HG03139 (cell line): ENCODE data around the gene INSC.
A peak's percentile ranks its signal among the peaks of the same experiment; 100 is the strongest.

Experiments used
- ATAC-seq: cut with Tn5 transposase; IDR thresholded peaks from one replicate; pipeline ENCODE4 v1.9.1; 2021; ENCODE audit not compliant: unreplicated experiment

INSC gene

DNA sequence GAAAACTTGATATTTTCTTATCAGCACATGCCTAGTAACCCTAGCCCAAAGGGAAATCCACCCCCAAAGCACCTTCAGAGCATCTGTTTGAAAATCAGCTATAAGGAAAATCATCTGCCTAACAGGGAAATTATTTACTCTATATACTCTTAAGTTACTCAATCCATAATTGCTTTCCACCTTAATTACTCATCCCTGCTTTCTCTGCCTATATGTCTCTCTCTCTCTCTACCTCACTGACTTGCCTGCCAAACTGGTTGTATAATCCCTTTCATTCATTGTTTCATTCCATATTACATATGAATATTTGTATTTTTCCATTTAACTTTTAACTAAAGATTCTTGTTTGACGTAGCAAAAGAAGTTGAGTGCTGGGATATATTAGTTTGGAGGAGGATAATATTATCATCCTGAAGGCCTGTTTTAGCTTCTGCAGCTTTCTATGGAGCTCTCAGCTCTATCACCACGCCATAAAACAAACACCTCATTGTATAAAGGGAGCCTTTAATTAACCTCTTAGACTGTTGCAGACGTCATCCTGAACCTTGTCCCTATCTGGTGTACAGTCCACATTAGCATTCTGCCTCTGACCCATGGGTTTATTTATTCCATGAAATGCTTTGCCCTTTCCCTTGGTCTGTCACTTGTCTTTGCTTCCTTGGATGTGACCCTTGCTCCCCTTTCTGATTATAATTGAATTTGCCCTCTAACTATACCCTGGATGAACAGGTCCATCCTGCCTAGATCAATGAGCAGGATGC lies 98.9 kb downstream of the INSC start:
- no peak for ATAC-seq

GRCh38 chr11:15215005-15215404 lies 100.3 kb downstream of the INSC start:
- ATAC-seq: no peak

GRCh38 chr11:15216678-15217077 lies 102.0 kb downstream of the INSC start:
- ATAC-seq: peak; percentile 60

DNA sequence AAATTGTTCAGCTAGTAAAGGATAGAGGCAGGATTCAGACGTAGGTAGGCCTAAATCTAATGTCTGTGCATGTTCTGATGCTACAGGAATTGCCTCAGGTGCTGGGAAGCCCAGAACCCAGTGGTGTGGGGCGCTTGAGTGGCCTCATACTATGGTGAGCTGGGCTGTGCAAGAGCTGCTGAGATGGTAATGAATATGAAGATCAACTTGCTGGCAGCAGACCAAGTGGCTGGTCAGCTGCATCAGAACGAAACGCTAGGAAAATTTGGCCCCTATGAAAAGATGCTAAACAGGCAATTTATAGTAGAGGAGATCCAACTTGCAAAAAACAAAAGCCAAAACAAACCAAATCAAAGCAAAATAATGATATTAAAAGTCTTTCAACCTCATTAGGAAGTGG lies 102.7 kb downstream of the INSC start:
- ATAC-seq: no peak

DNA sequence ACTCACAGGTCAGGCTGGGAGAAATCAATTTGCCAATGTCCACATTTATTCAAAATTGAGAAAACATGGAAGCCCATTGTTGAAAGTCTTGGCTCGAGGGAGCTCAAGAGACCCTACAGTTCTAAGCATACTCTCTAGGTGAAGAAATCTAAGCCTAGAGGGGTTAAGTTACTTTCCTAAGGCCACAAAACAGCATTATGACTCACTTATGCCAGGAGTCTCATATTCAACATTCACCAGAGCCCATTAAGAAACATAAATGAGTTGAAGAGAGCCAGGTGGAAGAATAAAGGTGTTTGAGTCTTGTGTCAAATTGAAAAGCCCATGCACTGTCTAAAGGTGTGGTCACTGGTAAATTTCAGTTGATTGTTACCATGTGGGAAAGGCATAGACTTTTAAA lies 108.1 kb downstream of the INSC start:
- ATAC-seq: no peak

DNA sequence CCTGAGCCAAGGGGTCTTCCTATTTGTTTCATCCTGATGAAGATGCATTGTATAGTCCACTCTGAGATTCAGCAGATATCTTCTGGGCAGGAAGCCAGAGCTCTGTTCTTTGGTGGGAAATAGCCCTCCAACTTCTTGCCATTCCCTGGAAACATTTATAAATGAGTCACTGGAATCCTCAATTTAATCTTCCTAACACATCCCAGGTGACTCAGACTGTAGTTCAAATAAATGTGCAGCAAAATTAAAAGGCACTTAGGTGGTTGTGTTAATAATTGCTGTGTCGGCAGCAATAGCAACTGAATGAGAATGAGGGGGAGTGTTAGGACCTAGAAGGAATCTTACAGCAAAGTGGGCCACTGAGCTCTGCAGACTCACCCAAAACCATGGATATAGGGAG lies 108.6 kb downstream of the INSC start:
- no peak for ATAC-seq

DNA sequence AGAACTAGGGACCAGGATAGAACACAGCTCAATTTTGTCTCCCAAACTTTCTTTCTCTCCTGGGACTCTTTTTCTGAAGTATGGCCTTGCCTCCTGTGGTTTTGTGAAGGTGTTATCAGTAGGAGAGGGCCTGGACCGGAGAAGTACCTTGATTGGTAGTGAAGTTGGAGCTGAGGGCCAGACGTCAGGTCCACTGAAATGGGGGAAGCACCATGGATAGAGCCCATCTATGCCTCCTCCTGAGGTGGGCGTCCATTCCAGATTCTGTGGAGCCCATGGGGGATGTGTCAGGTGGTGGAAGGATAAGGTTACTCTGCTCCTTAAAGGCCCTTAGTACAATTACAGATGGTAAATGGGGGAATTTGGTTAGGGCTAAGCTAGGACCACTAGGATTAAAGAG lies 109.7 kb downstream of the INSC start:
- no peak for ATAC-seq

- no peak for ATAC-seq
Observed at GRCh38 chr11:15227011-15227410, 112.3 kb downstream of the INSC start.

- no peak for ATAC-seq
Observed at GRCh38 chr11:15228331-15228849, 113.7 kb downstream of the INSC start.

DNA sequence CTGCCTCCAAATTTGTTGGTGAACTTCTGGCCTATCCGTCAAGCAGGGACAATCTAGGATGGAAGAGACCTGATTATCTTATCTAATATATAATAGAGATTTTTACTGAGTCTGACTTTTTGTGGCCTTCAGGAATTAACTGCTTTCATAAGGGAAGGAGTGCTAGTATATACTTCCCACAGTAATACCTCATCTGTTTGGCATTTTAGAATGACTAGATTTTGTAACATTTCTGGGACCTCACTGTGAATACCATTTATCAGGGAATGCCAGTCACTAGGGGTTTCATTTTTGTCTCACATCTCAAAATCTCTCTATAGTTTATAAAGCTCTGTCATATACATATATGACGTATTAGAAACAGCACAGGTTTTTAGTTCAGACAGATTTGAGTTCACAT lies 114.3 kb downstream of the INSC start:
- no peak for ATAC-seq

- ATAC-seq: no peak
Observed at GRCh38 chr11:15232496-15232895, 117.8 kb downstream of the INSC start.

GRCh38 chr11:15233371-15234165 lies 118.8 kb downstream of the INSC start:
- no peak for ATAC-seq

DNA sequence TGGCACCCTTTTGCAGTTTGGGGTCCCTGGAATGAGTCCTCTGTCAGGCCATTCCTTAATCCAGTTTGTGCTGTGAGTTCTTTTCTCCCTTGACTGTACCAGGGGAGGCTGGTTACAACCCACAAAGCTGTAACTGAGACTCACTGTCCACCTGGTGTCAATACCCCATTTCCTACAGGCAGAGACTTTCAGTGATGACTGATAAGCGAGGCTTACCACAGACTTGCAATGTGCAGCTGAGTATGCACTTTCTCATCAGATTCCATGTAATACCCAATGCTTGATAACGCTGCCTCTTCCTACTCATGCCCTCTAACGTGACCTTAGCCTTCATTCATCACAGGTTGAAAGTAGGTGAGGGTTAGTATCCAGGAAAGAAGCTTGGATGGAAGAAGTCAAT lies 120.1 kb downstream of the INSC start:
- no peak for ATAC-seq

DNA sequence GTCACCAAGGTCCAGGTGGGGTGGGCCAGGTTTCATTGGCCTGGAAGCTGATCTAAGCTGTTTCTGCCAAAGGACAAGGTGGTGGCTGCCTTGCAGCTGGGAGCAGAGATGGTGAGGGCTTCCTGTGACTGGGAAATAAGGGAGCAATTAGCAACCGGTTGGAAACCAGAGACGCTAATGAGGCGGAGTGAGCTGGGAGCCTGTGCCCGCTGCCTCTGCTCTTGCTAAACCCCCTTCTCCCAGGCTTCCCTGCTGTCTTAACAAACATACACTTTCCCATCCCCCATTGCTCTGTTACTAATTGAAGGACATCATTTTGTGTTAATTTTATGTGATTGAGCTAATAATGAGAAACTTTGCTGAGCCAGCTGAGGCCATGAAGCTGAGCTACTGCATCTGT lies 121.8 kb downstream of the INSC start:
- ATAC-seq: no peak

DNA sequence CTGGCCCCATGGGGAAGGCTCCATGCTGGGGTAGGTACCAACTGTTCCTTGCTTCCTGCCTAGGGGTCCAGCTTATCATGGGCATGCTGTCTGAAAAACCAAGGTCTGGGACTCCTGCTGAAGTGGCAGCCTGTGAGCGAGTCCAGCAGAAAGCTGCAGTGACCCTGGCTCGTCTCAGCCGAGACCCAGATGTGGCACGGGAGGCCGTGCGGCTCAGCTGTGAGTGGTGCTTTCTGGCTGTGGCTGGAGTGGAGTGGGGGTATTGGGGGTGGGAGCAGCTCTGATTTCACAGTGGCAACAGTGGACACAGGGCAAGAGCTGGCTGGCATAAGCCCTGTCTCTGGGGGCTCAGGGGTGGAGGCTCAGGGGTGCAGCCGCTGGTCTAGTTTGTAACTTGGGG lies 124.1 kb downstream of the INSC start:
- ATAC-seq: no peak

GRCh38 chr11:15248749-15249148 lies 134.0 kb downstream of the INSC start:
- ATAC-seq: no peak

DNA sequence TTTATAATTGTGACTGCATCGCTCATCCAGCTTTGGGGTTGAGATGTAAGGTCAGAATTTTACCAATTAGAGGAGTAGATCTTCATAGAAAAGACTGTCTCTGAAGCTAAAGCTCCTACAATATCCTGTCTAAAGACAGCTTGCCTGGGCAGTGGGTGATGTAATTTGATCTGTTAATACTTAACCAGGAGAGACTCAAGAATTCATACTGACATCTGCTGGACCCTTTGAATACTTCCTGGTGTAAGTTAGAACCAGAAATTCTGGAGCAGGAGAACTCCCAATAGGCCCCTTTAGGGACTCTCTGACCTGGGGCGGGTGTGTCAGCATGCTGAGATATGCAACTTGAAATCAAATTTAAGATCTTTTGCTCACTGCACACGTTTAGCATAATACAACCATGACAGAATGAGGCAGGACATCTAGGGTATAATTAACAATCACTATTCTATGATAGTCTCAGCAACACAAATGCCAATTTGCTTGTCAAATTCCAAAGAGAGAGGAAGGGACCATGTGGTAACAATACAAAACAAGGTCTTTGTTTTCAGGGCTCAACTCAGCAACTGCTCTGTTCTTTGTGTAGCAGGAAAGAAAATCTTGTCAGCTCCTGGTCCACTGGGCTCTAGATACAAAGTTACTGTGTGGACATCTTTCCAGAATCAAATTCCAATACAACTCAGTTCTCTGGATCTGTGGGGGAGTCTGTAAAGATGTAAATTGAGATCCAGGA lies 143.9 kb downstream of the INSC start:
- peak; percentile 93 for ATAC-seq

DNA sequence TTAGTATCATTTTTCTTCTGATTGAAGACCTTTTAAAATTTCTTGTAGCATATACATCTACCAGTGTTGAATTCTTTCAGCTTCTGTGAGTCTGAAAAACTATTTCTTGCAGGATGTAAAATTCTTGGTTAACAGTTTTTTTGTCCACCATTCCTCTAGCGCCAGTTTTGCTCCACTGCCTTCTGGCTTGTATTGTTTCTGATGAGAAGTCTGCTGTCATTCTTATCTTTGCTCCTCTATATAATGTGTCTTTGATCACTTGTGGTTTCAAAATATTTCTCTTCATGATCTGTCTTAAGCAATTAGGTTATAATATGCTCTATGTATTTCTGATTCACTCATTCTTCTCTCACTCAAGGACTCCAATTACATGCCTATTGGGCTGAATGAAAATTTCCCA lies 152.3 kb downstream of the INSC start:
- no peak for ATAC-seq

- no peak for ATAC-seq
Observed at GRCh38 chr11:15268598-15268997, 153.9 kb downstream of the INSC start.

DNA sequence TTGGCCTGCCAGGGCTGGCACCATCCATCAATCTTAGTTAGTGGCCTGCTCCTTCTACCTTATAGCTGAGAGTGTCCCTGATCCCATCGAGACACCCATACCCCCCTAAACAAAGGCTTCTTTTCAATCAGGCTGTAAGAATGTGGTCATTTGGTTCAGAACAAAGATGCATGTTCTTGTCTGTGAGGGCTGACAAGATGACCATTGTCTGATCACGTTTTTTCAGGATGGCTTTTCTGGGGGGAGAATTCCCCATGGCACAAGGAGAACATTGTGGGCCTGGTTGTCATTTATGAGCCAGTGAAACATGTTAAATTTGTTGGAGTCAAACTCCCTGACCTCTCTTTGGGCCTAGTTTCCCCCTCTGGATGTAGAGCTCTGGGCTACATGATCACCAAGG lies 160.4 kb downstream of the INSC start:
- ATAC-seq: no peak

- no peak for ATAC-seq
Observed at GRCh38 chr11:15276621-15277020, 161.9 kb downstream of the INSC start.

DNA sequence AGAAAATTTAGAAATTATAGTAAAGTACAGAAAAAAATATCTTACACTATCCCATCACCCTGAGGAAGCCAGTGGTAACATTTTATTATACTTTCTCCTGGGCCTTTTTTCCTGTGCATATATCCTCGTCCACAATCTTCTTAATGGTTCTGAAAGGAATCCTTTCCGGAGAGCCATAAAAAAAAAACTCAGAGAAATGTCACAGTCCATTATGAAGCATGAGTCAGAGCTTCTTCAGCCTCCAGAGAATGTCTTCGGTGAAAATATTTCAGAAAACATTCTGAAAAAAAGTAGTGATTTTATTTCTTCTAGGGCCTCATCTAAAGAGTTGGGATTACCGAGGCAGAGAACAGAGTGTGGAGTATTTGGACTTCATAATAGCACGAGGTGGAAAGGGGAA lies 163.4 kb downstream of the INSC start:
- ATAC-seq: no peak
